Measurements from ENCODE around the gene TTYH1. TPM values are rescaled to one million over a fixed set of nuclear protein-coding genes. Genes with fewer than 3 reads are reported as not detected.

The TTYH1 gene
- total and polyA plus RNA-seq, 2 donors (not counting 3 experiments of a cell fraction or from before 2014, with no cell fraction given): not detected

GRCh38 chr19:54482889-54483288 is 67.6 kb downstream of the TTYH1 start:
- H3K79me2 ChIP-seq (ENCODE audit: control insufficient read depth, insufficient read depth, low read length): no peaks in the 10 kb centered on the region
- CTCF ChIA-PET: interaction anchor here (4.0 kb wide), 1 partner anchor 191 kb away, joined by 42 read pairs; no protein-coding TSS in a partner anchor
- POLR2A ChIA-PET: no interaction called here
- H3K9me1 ChIP-seq (replicated peaks; ENCODE audit: control insufficient read depth, extremely low read depth, insufficient read depth, low read length): no peaks in the 10 kb centered on the region
- no peak overlapping the region for H3K27ac ChIP-seq (ENCODE audit: insufficient read depth, low read depth, low read length)
- FAIRE-seq (peak; percentile 18), DNase-seq (ENCODE audit: low read depth, low spot score) (no peak)
- TF ChIP-seq EZH2 (IDR thresholded peaks at IDR 0.05; ENCODE audit: borderline replicate concordance, low read depth, low read length, severe bottlenecking) (no peak), POLR2AphosphoS5 (IDR thresholded peaks at IDR 0.05; ENCODE audit: insufficient read depth, low read depth, low read length) (no peak), FOS (IDR thresholded peaks at IDR 0.05; ENCODE audit: borderline replicate concordance, insufficient read depth, low read length) (no peak), GATA2 (IDR thresholded peaks at IDR 0.05; ENCODE audit: insufficient read depth, insufficient read length, low read depth, low read length) (no peak), MYC (IDR thresholded peaks at IDR 0.05; ENCODE audit: low read depth, low read length) (no peak), JUN (IDR thresholded peaks at IDR 0.05; ENCODE audit: borderline replicate concordance, insufficient read depth, insufficient read length, low read depth) (no peak), POLR2A (IDR thresholded peaks at IDR 0.05; ENCODE audit: low read depth, low read length) (no peak)
- no peak overlapping the region for H3K9ac ChIP-seq (replicated peaks; ENCODE audit: extremely low read depth, insufficient read depth, low read length)
- no peak overlapping the region for H3K4me2 ChIP-seq (ENCODE audit: insufficient read depth, low read length)
- H4K20me1 ChIP-seq (replicated peaks; ENCODE audit: control insufficient read depth, extremely low read depth, insufficient read depth, low read length): no peaks in the 10 kb centered on the region
- no TSS peak for BruUV-seq (replicated peaks)
- dilution Hi-C loops (cut with MboI; ENCODE audit: extremely low pct_ligation_motif_present, low sequenced_read_pairs) (no loop called here), intact Hi-C loops (cut with micrococcal nuclease) (no loop called here)
- no peaks in the 10 kb centered on the region for H3K4me1 ChIP-seq (ENCODE audit: control insufficient read depth, extremely low read depth, insufficient read depth, low read length)
- H3K9me3 ChIP-seq (replicated peaks; ENCODE audit: control insufficient read depth, insufficient read depth, low read length): no peaks in the 10 kb centered on the region
- H3K36me3 ChIP-seq (ENCODE audit: control insufficient read depth in 2 of 2, extremely low read depth in 1 of 2, insufficient read depth in 2 of 2, low read length in 2 of 2): no peaks in the 10 kb centered on the region
- H3K4me3 ChIP-seq (replicated peaks in 1 of 3; ENCODE audit: insufficient read depth in 1 of 3, low read depth in 1 of 3, low read length in 3 of 3): no peak overlapping the region
- H3K27me3 ChIP-seq (ENCODE audit: control insufficient read depth in 2 of 2, insufficient read depth in 2 of 2, low read length in 2 of 2): no peaks in the 10 kb centered on the region
- no peak overlapping the region for H2AFZ ChIP-seq (ENCODE audit: low read depth, low read length)

- Histone ChIP-seq H2AFZ (ENCODE audit: low read depth, low read length) (no peak overlapping the region), H3K4me2 (ENCODE audit: insufficient read depth, low read length) (no peak overlapping the region), H4K20me1 (replicated peaks; ENCODE audit: control insufficient read depth, extremely low read depth, insufficient read depth, low read length) (no peaks in the 10 kb centered on the region), H3K9ac (replicated peaks; ENCODE audit: extremely low read depth, insufficient read depth, low read length) (no peak overlapping the region), H3K27me3 (ENCODE audit: control insufficient read depth in 2 of 2, insufficient read depth in 2 of 2, low read length in 2 of 2) (no peaks in the 10 kb centered on the region), H3K36me3 (ENCODE audit: control insufficient read depth in 2 of 2, extremely low read depth in 1 of 2, insufficient read depth in 2 of 2, low read length in 2 of 2) (no peaks in the 10 kb centered on the region), H3K79me2 (ENCODE audit: control insufficient read depth, insufficient read depth, low read length) (no peaks in the 10 kb centered on the region), H3K27ac (ENCODE audit: insufficient read depth, low read depth, low read length) (no peak overlapping the region), H3K4me1 (ENCODE audit: control insufficient read depth, extremely low read depth, insufficient read depth, low read length) (no peaks in the 10 kb centered on the region), H3K4me3 (replicated peaks in 1 of 3; ENCODE audit: insufficient read depth in 1 of 3, low read depth in 1 of 3, low read length in 3 of 3) (no peak overlapping the region), H3K9me1 (replicated peaks; ENCODE audit: control insufficient read depth, extremely low read depth, insufficient read depth, low read length) (no peaks in the 10 kb centered on the region), H3K9me3 (replicated peaks; ENCODE audit: control insufficient read depth, insufficient read depth, low read length) (no peaks in the 10 kb centered on the region)
- TF ChIP-seq CTCF (IDR thresholded peaks at IDR 0.05; ENCODE audit: extremely low read depth in 1 of 2, insufficient read depth in 1 of 2, low read depth in 1 of 2, low read length in 2 of 2) (no peak), POLR2AphosphoS5 (IDR thresholded peaks at IDR 0.05; ENCODE audit: insufficient read depth, low read depth, low read length) (no peak), MAX (IDR thresholded peaks at IDR 0.05; ENCODE audit: insufficient read depth, insufficient read length) (no peak), POLR2A (IDR thresholded peaks at IDR 0.05; ENCODE audit: low read depth, low read length) (no peak), JUN (IDR thresholded peaks at IDR 0.05; ENCODE audit: borderline replicate concordance, insufficient read depth, insufficient read length, low read depth) (no peak), EZH2 (IDR thresholded peaks at IDR 0.05; ENCODE audit: borderline replicate concordance, low read depth, low read length, severe bottlenecking) (no peak), GATA2 (IDR thresholded peaks at IDR 0.05; ENCODE audit: insufficient read depth, insufficient read length, low read depth, low read length) (no peak), MYC (IDR thresholded peaks at IDR 0.05; ENCODE audit: low read depth, low read length) (no peak), FOS (IDR thresholded peaks at IDR 0.05; ENCODE audit: borderline replicate concordance, insufficient read depth, low read length) (no peak)
- ChIA-PET POLR2A (no interaction called here), CTCF (no interaction called here)
- intact Hi-C loops (cut with micrococcal nuclease) (no loop called here), dilution Hi-C loops (cut with MboI; ENCODE audit: extremely low pct_ligation_motif_present, low sequenced_read_pairs) (no loop called here)
- no TSS peak for BruUV-seq (replicated peaks)
- FAIRE-seq (no peak), DNase-seq (ENCODE audit: low read depth, low spot score) (no peak)
Observed at GRCh38 chr19:54484451-54484850, 69.2 kb downstream of the TTYH1 start.
